H9 (cell line): ENCODE measurements around the gene ANKRD52. TPM values are rescaled to one million over a fixed set of nuclear protein-coding genes. Genes with fewer than 3 reads are reported as not detected.

ENCODE experiments used
- DNase-seq: peaks from one replicate; pipeline ENCODE4 v3.0.0-alpha.2; 2017
- H2AFZ ChIP-seq: one replicate; pipeline ENCODE4 v1.6.1; 2013; ENCODE audit warnings: mild to moderate bottlenecking, low read length, control low read depth, moderate library complexity
- H2AK5ac ChIP-seq: 2 replicates; pipeline ENCODE4 v1.6.1; 2013; ENCODE audit warnings: low read length, control low read depth, mixed read lengths; ENCODE audit not compliant: insufficient read length
- H2BK120ac ChIP-seq: one replicate; pipeline ENCODE4 v1.6.1; 2013; ENCODE audit warnings: low read depth, mild to moderate bottlenecking, low read length, control low read depth, inconsistent platforms; ENCODE audit not compliant: poor library complexity, severe bottlenecking
- H2BK12ac ChIP-seq: 2 replicates; pipeline ENCODE4 v1.6.1; 2013; ENCODE audit warnings: low read length, control low read depth, mixed read lengths, low read depth; ENCODE audit not compliant: insufficient read length
- H2BK15ac ChIP-seq: 2 replicates; pipeline ENCODE4 v1.6.1; 2013; ENCODE audit warnings: low read depth, low read length, control low read depth
- H2BK20ac ChIP-seq: one replicate; pipeline ENCODE4 v1.6.1; 2013; ENCODE audit warnings: low read depth, mild to moderate bottlenecking, low read length, control low read depth, inconsistent platforms; ENCODE audit not compliant: poor library complexity, severe bottlenecking
- H2BK5ac ChIP-seq: 2 replicates; pipeline ENCODE4 v1.6.1; 2013; ENCODE audit warnings: low read length, control low read depth, mixed read lengths; ENCODE audit not compliant: insufficient read length
- H3K14ac ChIP-seq: 2 replicates; pipeline ENCODE4 v1.6.1; 2013; ENCODE audit warnings: low read length, control low read depth; ENCODE audit not compliant: insufficient read depth
- H3K18ac ChIP-seq: 2 replicates; pipeline ENCODE4 v1.6.1; 2013; ENCODE audit warnings: low read depth, mild to moderate bottlenecking, mixed read lengths, low read length, control low read depth; ENCODE audit not compliant: insufficient read length
- H3K23ac ChIP-seq: 2 replicates; pipeline ENCODE4 v1.6.1; 2013; ENCODE audit warnings: low read length, control low read depth, mixed read lengths, low read depth; ENCODE audit not compliant: insufficient read length
- H3K23me2 ChIP-seq: 2 replicates; pipeline ENCODE4 v1.6.1; 2013; ENCODE audit warnings: low read depth, mild to moderate bottlenecking, mixed read lengths, low read length, control low read depth; ENCODE audit not compliant: insufficient read length, poor library complexity, severe bottlenecking
- H3K27ac ChIP-seq: 2 replicates; pipeline ENCODE4 v1.5.1; 2013; ENCODE audit warnings: low read length, control low read depth, mixed read lengths, low read depth; ENCODE audit not compliant: insufficient read length
- H3K27me3 ChIP-seq: 2 replicates; pipeline ENCODE4 v1.6.1; 2013; ENCODE audit warnings: low read length, control low read depth, inconsistent platforms; ENCODE audit not compliant: insufficient read depth
- H3K4ac ChIP-seq: 2 replicates; pipeline ENCODE4 v1.6.1; 2013; ENCODE audit warnings: low read depth, mild to moderate bottlenecking, control low read depth, inconsistent platforms, low read length, moderate library complexity
- H3K4me1 ChIP-seq: 2 replicates; pipeline ENCODE4 v1.6.1; 2013; ENCODE audit warnings: low read length, control low read depth, inconsistent platforms; ENCODE audit not compliant: insufficient read depth
- H3K4me2 ChIP-seq: 2 replicates; pipeline ENCODE4 v1.6.1; 2013; ENCODE audit warnings: low read length, control low read depth, mixed read lengths; ENCODE audit not compliant: insufficient read length, insufficient read depth
- H3K56ac ChIP-seq: 2 replicates; pipeline ENCODE4 v1.6.1; 2013; ENCODE audit warnings: low read depth, mild to moderate bottlenecking, mixed read lengths, low read length, control low read depth; ENCODE audit not compliant: insufficient read length
- H3K79me1 ChIP-seq: 2 replicates; pipeline ENCODE4 v1.6.1; 2013; ENCODE audit warnings: low read depth, mild to moderate bottlenecking, moderate library complexity, low read length, control low read depth, inconsistent platforms; ENCODE audit not compliant: insufficient read depth, poor library complexity, severe bottlenecking
- H3K79me2 ChIP-seq: 2 replicates; pipeline ENCODE4 v1.6.1; 2013; ENCODE audit warnings: low read length, control low read depth, inconsistent platforms; ENCODE audit not compliant: insufficient read depth
- H3K9ac ChIP-seq: 2 replicates; pipeline ENCODE4 v1.6.1; 2013; ENCODE audit warnings: low read length, control low read depth, mixed read lengths; ENCODE audit not compliant: insufficient read length; ENCODE audit errors: extremely low read depth
- H3K9me3 ChIP-seq: one replicate; pipeline ENCODE4 v1.6.1; 2013; ENCODE audit warnings: low read depth, low read length, inconsistent platforms; ENCODE audit not compliant: control insufficient read depth
- H3T11ph ChIP-seq: one replicate; pipeline ENCODE4 v1.6.1; 2013; ENCODE audit warnings: mild to moderate bottlenecking, low read length, control low read depth, inconsistent platforms
- H4K20me1 ChIP-seq: one replicate; pipeline ENCODE4 v1.6.1; 2013; ENCODE audit not compliant: control insufficient read depth, insufficient read length, insufficient read depth
- H4K5ac ChIP-seq: 2 replicates; pipeline ENCODE4 v1.6.1; 2013; ENCODE audit warnings: low read depth, mild to moderate bottlenecking, mixed read lengths, low read length, control low read depth; ENCODE audit not compliant: insufficient read length
- H4K8ac ChIP-seq: replicated peaks from 2 replicates; pipeline ENCODE4 v1.6.1; 2013; ENCODE audit warnings: low read length, control low read depth, mixed read lengths, low read depth; ENCODE audit not compliant: insufficient read length
- H4K91ac ChIP-seq: 2 replicates; pipeline ENCODE4 v1.6.1; 2013; ENCODE audit warnings: low read depth, mild to moderate bottlenecking, moderate library complexity, mixed read lengths, low read length, control low read depth; ENCODE audit not compliant: insufficient read length
- H3K27ac Mint-ChIP-seq, 3 experiments: 2 replicates in 2 of 3; 3 replicates in 1 of 3; pipeline ENCODE4 v1.8.0; 2020 to 2021; ENCODE audit warnings: mixed read lengths in 3 of 3, mild to moderate bottlenecking in 1 of 3, moderate library complexity in 1 of 3
- H3K27me3 Mint-ChIP-seq: 2 replicates; pipeline ENCODE4 v1.8.0; 2021; ENCODE audit warnings: low read depth, mild to moderate bottlenecking, moderate library complexity, mixed read lengths
- H3K36me3 Mint-ChIP-seq, 3 experiments: 2 replicates in 2 of 3; 3 replicates in 1 of 3; pipeline ENCODE4 v1.8.0; 2020 to 2021; ENCODE audit warnings: low read depth in 3 of 3, mixed read lengths in 3 of 3; ENCODE audit not compliant: insufficient read depth in 1 of 3
- H3K4me1 Mint-ChIP-seq, 2 experiments: 2 replicates each; pipeline ENCODE4 v1.8.0; 2020; ENCODE audit warnings: mixed read lengths in 2 of 2
- H3K4me3 Mint-ChIP-seq, 2 experiments: 2 replicates in 1 of 2; 3 replicates in 1 of 2; pipeline ENCODE4 v1.8.0; 2020 to 2021; ENCODE audit warnings: mild to moderate bottlenecking in 2 of 2, mixed read lengths in 2 of 2, moderate library complexity in 1 of 2
- H3K9me3 Mint-ChIP-seq, 2 experiments: 2 replicates in 1 of 2; 3 replicates in 1 of 2; pipeline ENCODE4 v1.8.0; 2020; ENCODE audit warnings: mild to moderate bottlenecking in 2 of 2, mixed read lengths in 2 of 2, moderate library complexity in 1 of 2
- CTCF ChIP-seq: fragments of 200-600 bp; sonication (generic); conservative IDR thresholded peaks from 3 replicates; pipeline ENCODE4 v1.8.0; 2021; ENCODE audit warnings: antibody characterized with exemption, mild to moderate bottlenecking
- WGBS: extraction: QIAGEN DNeasy Blood & Tissue Kit; methylation state at CpG from one replicate; pipeline ENCODE4 v1.1.7; 2013; ENCODE audit warnings: missing lambda C conversion rate, low lambda C conversion rate, mixed read lengths; ENCODE audit not compliant: insufficient read length; ENCODE audit errors: extremely low coverage; 5-methylcytosine and 5-hydroxymethylcytosine counted together
- total RNA-seq: library from RNA; stranded (reverse); gene quantifications from 2 replicates; pipeline ENCODE4 v1.2.1, GENCODE V29; 2021

ANKRD52 gene
- total RNA-seq, 1 experiment from 2014 or later = 33.4 TPM

GRCh38 chr12:56202838-56203237 is 55.3 kb downstream of the ANKRD52 start:
- H3K4me3 Mint-ChIP-seq = no peak overlapping the region
- Histone ChIP-seq H4K8ac (no peak overlapping the region), H3K4ac (no peak overlapping the region), H2BK5ac (no peak overlapping the region), H3K14ac (no peak overlapping the region), H2BK12ac (no peak overlapping the region), H3K79me2 (no peaks in the 10 kb centered on the region), H4K20me1 (no peaks in the 10 kb centered on the region), H3T11ph (no peak overlapping the region), H3K27ac (no peak overlapping the region), H4K91ac (no peak overlapping the region), H3K23ac (no peak overlapping the region), H2BK20ac (no peak overlapping the region), H3K56ac (no peak overlapping the region), H2AK5ac (no peak overlapping the region), H4K5ac (no peak overlapping the region), H3K18ac (no peak overlapping the region), H3K23me2 (no peaks in the 10 kb centered on the region), H3K4me1 (no peaks in the 10 kb centered on the region), H2BK120ac (no peak overlapping the region), H3K9me3 (no peaks in the 10 kb centered on the region), H2AFZ (no peak overlapping the region), H2BK15ac (no peak overlapping the region), H3K79me1 (no peaks in the 10 kb centered on the region), H3K27me3 (no peaks in the 10 kb centered on the region), H3K9ac (no peak overlapping the region), H3K4me2 (no peak overlapping the region)
- no peak for DNase-seq
- WGBS = no CpG with 5 or more reads among the region's 2 CpGs
- H3K36me3 Mint-ChIP-seq = peaks cover 17 to 40% (median 29%) of the 10 kb centered on the region in 3 experiments; a peak in 6 of 7 replicates
- TF ChIP-seq CTCF = no peak
- no peaks in the 10 kb centered on the region for H3K27me3 Mint-ChIP-seq
- peaks cover 5 to 10% of the 10 kb centered on the region in 2 experiments for H3K4me1 Mint-ChIP-seq
- no peak overlapping the region for H3K27ac Mint-ChIP-seq
- no peaks in the 10 kb centered on the region for H3K9me3 Mint-ChIP-seq
